OCI-LY1 (cell line): ENCODE measurements around the gene EPN2.

Experiments
- H2AFZ ChIP-seq: fragments of 200-600 bp; sonication (generic), shearing (Covaris generic); 2 replicates; pipeline ENCODE4 v1.6.0; 2014; ENCODE audit warnings: antibody characterized with exemption, mild to moderate bottlenecking, low read length
- H3F3A ChIP-seq: fragments of 200-600 bp; sonication (generic), shearing (Covaris generic); 2 replicates; pipeline ENCODE4 v1.6.0; 2014; ENCODE audit warnings: mild to moderate bottlenecking, antibody characterized with exemption, low read length, moderate library complexity; ENCODE audit not compliant: insufficient read depth
- H3K27ac ChIP-seq: fragments of 200-600 bp; sonication (generic); 2 replicates; pipeline ENCODE4 v1.5.1; 2014; ENCODE audit warnings: low read length, mixed run types, mild to moderate bottlenecking, low read depth; ENCODE audit not compliant: poor library complexity, severe bottlenecking
- H3K27me3 ChIP-seq: fragments of 200-600 bp; sonication (generic); 2 replicates; pipeline ENCODE4 v1.6.0; 2014; ENCODE audit warnings: antibody characterized with exemption, mild to moderate bottlenecking, low read length, moderate library complexity; ENCODE audit not compliant: insufficient read depth
- H3K36me3 ChIP-seq: fragments of 200-600 bp; sonication (generic); 2 replicates; pipeline ENCODE4 v1.6.1; 2014; ENCODE audit warnings: mild to moderate bottlenecking, antibody characterized with exemption, low read length, moderate library complexity, mixed read lengths; ENCODE audit not compliant: insufficient read depth
- H3K4me1 ChIP-seq: fragments of 200-600 bp; sonication (generic); 2 replicates; pipeline ENCODE4 v1.5.1; 2014; ENCODE audit warnings: mild to moderate bottlenecking, low read length, moderate library complexity; ENCODE audit not compliant: insufficient read depth, severe bottlenecking
- H3K4me2 ChIP-seq: fragments of 200-600 bp; sonication (generic), shearing (Covaris generic); 2 replicates; pipeline ENCODE4 v1.6.1; 2014; ENCODE audit warnings: low read length
- H3K4me3 ChIP-seq: fragments of 200-600 bp; sonication (generic); 2 replicates; pipeline ENCODE4 v1.5.1; 2014; ENCODE audit warnings: low read length, low read depth, mild to moderate bottlenecking, mixed read lengths; ENCODE audit not compliant: poor library complexity, severe bottlenecking
- H3K79me2 ChIP-seq: fragments of 200-600 bp; shearing (Covaris generic); 2 replicates; pipeline ENCODE4 v1.6.1; 2016; ENCODE audit warnings: mixed run types, low read length, mixed read lengths; ENCODE audit not compliant: insufficient read depth
- H3K9ac ChIP-seq: fragments of 200-600 bp; sonication (generic), shearing (Covaris generic); 2 replicates; pipeline ENCODE4 v1.6.1; 2014; ENCODE audit warnings: mild to moderate bottlenecking, low read length, mixed read lengths
- H3K9me2 ChIP-seq: fragments of 200-600 bp; sonication (generic), shearing (Covaris generic); 2 replicates; pipeline ENCODE4 v1.6.1; 2014; ENCODE audit warnings: low read depth, mild to moderate bottlenecking, low read length, mixed read lengths
- H3K9me3 ChIP-seq: fragments of 200-600 bp; shearing (Covaris generic); 2 replicates; pipeline ENCODE4 v1.6.1; 2014; ENCODE audit warnings: low read length, mixed read lengths
- H4K20me1 ChIP-seq: fragments of 200-600 bp; sonication (generic), shearing (Covaris generic); 2 replicates; pipeline ENCODE4 v1.6.0; 2016; ENCODE audit warnings: mild to moderate bottlenecking, low read length; ENCODE audit not compliant: insufficient read depth
- EZH2 ChIP-seq: fragments of 200-600 bp; sonication (generic), shearing (Covaris generic); IDR thresholded peaks from 2 replicates; pipeline ENCODE4 v1.8.0; 2017; ENCODE audit warnings: borderline replicate concordance, mixed run types, mild to moderate bottlenecking, antibody characterized with exemption, low read length, moderate library complexity, mixed read lengths
- TF ChIP-seq, protein P1 (sequence below): fragments of 200-600 bp; sonication (generic), shearing (Covaris generic); IDR thresholded peaks from 2 replicates; pipeline ENCODE4 v1.5.1; 2017; ENCODE audit warnings: mild to moderate bottlenecking, antibody characterized with exemption, low read length, moderate library complexity, mixed read lengths

The EPN2 gene

GRCh38 chr17:19249681-19250080 is 12.5 kb downstream of the EPN2 start:
- H3K4me2 ChIP-seq: no peak overlapping the region
- no peaks in the 10 kb centered on the region for H4K20me1 ChIP-seq
- no peak overlapping the region for H3K9ac ChIP-seq
- H3K4me3 ChIP-seq: no peak overlapping the region
- no peaks in the 10 kb centered on the region; the same call in 1 of the 2 replicates for H3K36me3 ChIP-seq
- no peaks in the 10 kb centered on the region for H3K9me3 ChIP-seq
- no peak overlapping the region for H2AFZ ChIP-seq
- H3K79me2 ChIP-seq: no peaks in the 10 kb centered on the region
- H3K27me3 ChIP-seq: peaks cover 4% of the 10 kb centered on the region; the same call in 1 of the 2 replicates
- peaks cover 5% of the 10 kb centered on the region for H3K4me1 ChIP-seq
- H3K27ac ChIP-seq: no peak overlapping the region
- TF ChIP-seq, protein P1, sequence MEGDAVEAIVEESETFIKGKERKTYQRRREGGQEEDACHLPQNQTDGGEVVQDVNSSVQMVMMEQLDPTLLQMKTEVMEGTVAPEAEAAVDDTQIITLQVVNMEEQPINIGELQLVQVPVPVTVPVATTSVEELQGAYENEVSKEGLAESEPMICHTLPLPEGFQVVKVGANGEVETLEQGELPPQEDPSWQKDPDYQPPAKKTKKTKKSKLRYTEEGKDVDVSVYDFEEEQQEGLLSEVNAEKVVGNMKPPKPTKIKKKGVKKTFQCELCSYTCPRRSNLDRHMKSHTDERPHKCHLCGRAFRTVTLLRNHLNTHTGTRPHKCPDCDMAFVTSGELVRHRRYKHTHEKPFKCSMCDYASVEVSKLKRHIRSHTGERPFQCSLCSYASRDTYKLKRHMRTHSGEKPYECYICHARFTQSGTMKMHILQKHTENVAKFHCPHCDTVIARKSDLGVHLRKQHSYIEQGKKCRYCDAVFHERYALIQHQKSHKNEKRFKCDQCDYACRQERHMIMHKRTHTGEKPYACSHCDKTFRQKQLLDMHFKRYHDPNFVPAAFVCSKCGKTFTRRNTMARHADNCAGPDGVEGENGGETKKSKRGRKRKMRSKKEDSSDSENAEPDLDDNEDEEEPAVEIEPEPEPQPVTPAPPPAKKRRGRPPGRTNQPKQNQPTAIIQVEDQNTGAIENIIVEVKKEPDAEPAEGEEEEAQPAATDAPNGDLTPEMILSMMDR: no peak
- TF ChIP-seq EZH2: no peak
- no peaks in the 10 kb centered on the region for H3F3A ChIP-seq
- H3K9me2 ChIP-seq: no peaks in the 10 kb centered on the region

GRCh38 chr17:19250421-19251173 is 13.4 kb downstream of the EPN2 start:
- no peak for TF ChIP-seq EZH2
- TF ChIP-seq, protein P1: no peak
- Histone ChIP-seq H3K9ac (no peak overlapping the region), H3K4me3 (no peak overlapping the region), H3K79me2 (no peaks in the 10 kb centered on the region), H3K4me2 (no peak overlapping the region), H3K4me1 (no peaks in the 10 kb centered on the region), H3K36me3 (no peaks in the 10 kb centered on the region; the same call in 1 of the 2 replicates), H3F3A (no peaks in the 10 kb centered on the region), H3K27me3 (peaks cover 4% of the 10 kb centered on the region; the same call in 1 of the 2 replicates), H2AFZ (no peak overlapping the region), H4K20me1 (no peaks in the 10 kb centered on the region), H3K27ac (no peak overlapping the region), H3K9me3 (no peaks in the 10 kb centered on the region), H3K9me2 (no peaks in the 10 kb centered on the region)

DNA sequence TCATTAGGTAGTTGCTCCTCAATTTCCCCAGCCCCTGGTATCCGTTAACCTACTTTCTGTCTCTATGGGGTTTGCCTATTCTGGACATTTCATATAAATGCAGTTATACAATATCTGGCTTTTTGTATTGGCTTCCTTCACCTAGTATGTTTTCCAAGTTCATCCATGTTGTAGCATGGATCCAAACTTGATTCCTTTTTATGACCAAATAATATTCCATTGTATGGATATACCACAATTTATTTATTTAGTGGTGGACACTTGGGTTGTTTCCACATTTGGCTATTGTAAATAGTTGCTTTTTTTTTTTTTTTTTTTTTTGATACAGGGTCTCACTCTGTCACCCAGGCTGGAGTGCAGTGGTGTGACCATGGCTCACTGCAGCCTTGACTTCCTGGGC is 15.9 kb downstream of the EPN2 start:
- H3K9ac ChIP-seq: no peak overlapping the region
- H3K4me1 ChIP-seq: no peaks in the 10 kb centered on the region
- H3F3A ChIP-seq: no peaks in the 10 kb centered on the region
- peaks cover 6% of the 10 kb centered on the region; the same call in 1 of the 2 replicates for H3K27me3 ChIP-seq
- no peaks in the 10 kb centered on the region for H3K9me3 ChIP-seq
- no peak overlapping the region for H3K4me3 ChIP-seq
- no peak overlapping the region for H3K4me2 ChIP-seq
- no peaks in the 10 kb centered on the region for H3K79me2 ChIP-seq
- no peaks in the 10 kb centered on the region for H3K9me2 ChIP-seq
- no peaks in the 10 kb centered on the region; the same call in 1 of the 2 replicates for H3K36me3 ChIP-seq
- no peaks in the 10 kb centered on the region for H4K20me1 ChIP-seq
- H3K27ac ChIP-seq: no peak overlapping the region
- no peak for TF ChIP-seq EZH2
- TF ChIP-seq, protein P1: no peak
- H2AFZ ChIP-seq: no peak overlapping the region
